ENCODE data around the gene ZNF568. TPM values are rescaled to one million over a fixed set of nuclear protein-coding genes. Genes with fewer than 3 reads are reported as not detected.

Gene ZNF568
- total and polyA plus RNA-seq, 2 of the 4 experiments (the other 2 are of a cell fraction), result 3.0 to 7.3 TPM

- H4K20me1 ChIP-seq (ENCODE audit: insufficient read depth, low read length), result no peaks in the 10 kb centered on the region
- no peak overlapping the region for H2BK120ac ChIP-seq (ENCODE audit: low read depth, low read length)
- no peak overlapping the region for H3K4me2 ChIP-seq (ENCODE audit: low read depth, low read length)
- no peak overlapping the region for H3K27ac ChIP-seq (ENCODE audit: insufficient read depth, low read length)
- no peak overlapping the region for H2AK5ac ChIP-seq (ENCODE audit: low read depth, low read length)
- H3K79me1 ChIP-seq (ENCODE audit: low read depth in 1 of 2, low read length in 2 of 2), result no peaks in the 10 kb centered on the region
- no peak overlapping the region for H2AK9ac ChIP-seq (replicated peaks; ENCODE audit: low read depth, low read length, poor library complexity)
- H3K56ac ChIP-seq (ENCODE audit: extremely low read depth, insufficient read depth, low read length), result no peak overlapping the region
- H3K23ac ChIP-seq (ENCODE audit: low read depth, low read length), result no peak overlapping the region
- H3K27me3 ChIP-seq (ENCODE audit: control insufficient read depth, insufficient read depth, low read length), result no peaks in the 10 kb centered on the region
- no peak overlapping the region for H3K14ac ChIP-seq (replicated peaks; ENCODE audit: low read depth, low read length)
- H3K9ac ChIP-seq (ENCODE audit: low read depth, low read length), result no peak overlapping the region
- H3K4ac ChIP-seq (ENCODE audit: low read depth, low read length), result no peak overlapping the region
- no peak overlapping the region for H4K91ac ChIP-seq (ENCODE audit: insufficient read depth, low read depth, low read length)
- no peak overlapping the region for H3K18ac ChIP-seq (ENCODE audit: low read depth, low read length)
- in situ Hi-C loops (cut with MboI; ENCODE audit: low sequenced_read_pairs) (no loop called here), intact Hi-C loops (cut with micrococcal nuclease) (no loop called here), dilution Hi-C loops (cut with HindIII; ENCODE audit: low sequenced_read_pairs, unreplicated experiment) (no loop called here)
- no peaks in the 10 kb centered on the region for H3K36me3 ChIP-seq (ENCODE audit: control insufficient read depth, insufficient read depth, low read length)
- no peak overlapping the region for H2BK5ac ChIP-seq (ENCODE audit: low read depth, low read length, poor library complexity, severe bottlenecking)
- no TSS peak for BruUV-seq (replicated peaks)
- DNase-seq (no peak), ATAC-seq (ENCODE audit: low read depth) (no peak)
- H3K4me3 ChIP-seq (ENCODE audit: insufficient read depth, low read depth, low read length), result no peak overlapping the region
- 31% methylated on average over 19 of the region's 48 CpGs; no CpG with 5 or more reads in 1 of the 2 experiments for WGBS, 2 experiments (ENCODE audit: extremely low coverage in 2 of 2, insufficient read length in 1 of 2)
- H4K5ac ChIP-seq (ENCODE audit: low read depth, low read length), result no peak overlapping the region
- no peak overlapping the region for H2BK15ac ChIP-seq (ENCODE audit: low read depth, low read length)
- H4K8ac ChIP-seq (ENCODE audit: low read depth in 2 of 2, low read length in 2 of 2), result no peak overlapping the region
- H3K9me3 ChIP-seq (ENCODE audit: control insufficient read depth, insufficient read depth, low read length), result peaks cover 52% of the 10 kb centered on the region
- peak overlapping the region; percentile 67 for H2AFZ ChIP-seq (replicated peaks; ENCODE audit: low read length, poor library complexity)
- H3K4me1 ChIP-seq (ENCODE audit: control insufficient read depth, insufficient read depth, low read length), result no peaks in the 10 kb centered on the region
- TF ChIP-seq, protein P1, sequence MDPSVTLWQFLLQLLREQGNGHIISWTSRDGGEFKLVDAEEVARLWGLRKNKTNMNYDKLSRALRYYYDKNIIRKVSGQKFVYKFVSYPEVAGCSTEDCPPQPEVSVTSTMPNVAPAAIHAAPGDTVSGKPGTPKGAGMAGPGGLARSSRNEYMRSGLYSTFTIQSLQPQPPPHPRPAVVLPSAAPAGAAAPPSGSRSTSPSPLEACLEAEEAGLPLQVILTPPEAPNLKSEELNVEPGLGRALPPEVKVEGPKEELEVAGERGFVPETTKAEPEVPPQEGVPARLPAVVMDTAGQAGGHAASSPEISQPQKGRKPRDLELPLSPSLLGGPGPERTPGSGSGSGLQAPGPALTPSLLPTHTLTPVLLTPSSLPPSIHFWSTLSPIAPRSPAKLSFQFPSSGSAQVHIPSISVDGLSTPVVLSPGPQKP (IDR thresholded peaks at IDR 0.05; ENCODE audit: borderline replicate concordance, low read depth, low read length), result no peak
- TF ChIP-seq MAZ (IDR thresholded peaks at IDR 0.05; ENCODE audit: borderline replicate concordance, low read depth, low read length), result no peak
- no peak for TF ChIP-seq CTCF (conservative IDR thresholded peaks at IDR 0.05; ENCODE audit: low read depth, low read length)
- no peak for TF ChIP-seq MXI1 (IDR thresholded peaks at IDR 0.05; ENCODE audit: borderline replicate concordance, low read depth, low read length)
- TF ChIP-seq USF2 (IDR thresholded peaks at IDR 0.05; ENCODE audit: low read depth, low read length), result no peak
- no peak for TF ChIP-seq MAFK (IDR thresholded peaks at IDR 0.05; ENCODE audit: low read depth, low read length)
- TF ChIP-seq BHLHE40 (IDR thresholded peaks at IDR 0.05; ENCODE audit: low read depth, low read length), result no peak
- no peak for TF ChIP-seq FOS (IDR thresholded peaks at IDR 0.05; ENCODE audit: low read depth, low read length)
- no peak for TF ChIP-seq RCOR1 (IDR thresholded peaks at IDR 0.05; ENCODE audit: insufficient replicate concordance, low read length)
- TF ChIP-seq POLR2A (IDR thresholded peaks at IDR 0.05; ENCODE audit: low read depth, low read length), result no peak
- TF ChIP-seq RAD21 (IDR thresholded peaks at IDR 0.05; ENCODE audit: low read length), result no peak
- no peak for TF ChIP-seq CEBPB (IDR thresholded peaks at IDR 0.05; ENCODE audit: low read depth, low read length)
- no peak for TF ChIP-seq RFX5 (IDR thresholded peaks at IDR 0.05; ENCODE audit: low read depth, low read length)
- no peaks in the 10 kb centered on the region for H3K9me1 ChIP-seq (ENCODE audit: insufficient read depth, low read length)
- no peak overlapping the region for H2BK20ac ChIP-seq (ENCODE audit: low read depth, low read length)
- CTCF ChIA-PET, result no interaction called here
- POLR2A ChIA-PET (ENCODE audit: unreplicated experiment), result no interaction called here
Observed at GRCh38 chr19:37007587-37008220, 91.6 kb downstream of the ZNF568 start.
